HG03558 (cell line): Measurements from ENCODE around the gene LCT.

Experiments
- ATAC-seq: cut with Tn5 transposase; IDR thresholded peaks from one replicate; pipeline ENCODE4 v1.9.1; 2021; ENCODE audit warnings: moderate number of reproducible peaks; ENCODE audit not compliant: unreplicated experiment; ENCODE audit errors: extremely low read depth

The LCT gene

DNA sequence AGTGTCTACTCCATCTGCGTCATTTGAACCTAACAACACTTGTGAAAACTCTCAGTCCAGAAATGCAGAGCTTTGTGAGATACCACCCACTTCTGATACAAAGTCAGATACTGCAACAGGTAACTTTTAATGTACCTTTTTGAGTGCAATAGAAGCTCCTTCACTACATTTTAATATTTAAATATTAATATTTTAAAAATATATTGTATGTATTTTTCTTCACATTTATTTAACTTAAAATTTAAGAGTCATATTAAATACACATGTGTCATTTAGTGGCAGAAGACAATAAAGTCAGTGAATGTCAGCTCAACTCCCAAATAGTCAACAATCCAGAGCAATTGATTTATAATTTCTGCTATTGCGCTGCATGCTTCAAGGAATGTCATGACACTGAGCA is 81.4 kb downstream of the LCT start:
- ATAC-seq = no peak

DNA sequence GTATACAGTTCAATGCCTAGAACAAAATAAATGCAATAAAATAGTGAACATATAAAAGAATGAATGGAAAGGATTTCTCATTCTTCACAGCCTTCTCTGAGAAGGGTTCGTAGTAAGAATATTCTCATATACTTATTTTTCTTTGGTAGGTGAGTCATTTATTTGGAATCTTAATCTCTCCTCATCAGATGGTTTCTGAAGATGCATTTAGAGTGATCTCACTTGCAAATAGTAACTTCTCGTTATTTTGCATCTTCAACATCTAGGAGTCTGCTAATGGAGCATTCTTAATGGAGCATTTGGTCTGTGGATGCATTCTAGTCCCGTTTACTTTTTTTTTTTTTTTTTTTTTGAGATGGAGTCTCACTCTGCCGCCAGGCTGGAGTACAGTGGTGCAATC is 91.4 kb downstream of the LCT start:
- ATAC-seq = no peak

DNA sequence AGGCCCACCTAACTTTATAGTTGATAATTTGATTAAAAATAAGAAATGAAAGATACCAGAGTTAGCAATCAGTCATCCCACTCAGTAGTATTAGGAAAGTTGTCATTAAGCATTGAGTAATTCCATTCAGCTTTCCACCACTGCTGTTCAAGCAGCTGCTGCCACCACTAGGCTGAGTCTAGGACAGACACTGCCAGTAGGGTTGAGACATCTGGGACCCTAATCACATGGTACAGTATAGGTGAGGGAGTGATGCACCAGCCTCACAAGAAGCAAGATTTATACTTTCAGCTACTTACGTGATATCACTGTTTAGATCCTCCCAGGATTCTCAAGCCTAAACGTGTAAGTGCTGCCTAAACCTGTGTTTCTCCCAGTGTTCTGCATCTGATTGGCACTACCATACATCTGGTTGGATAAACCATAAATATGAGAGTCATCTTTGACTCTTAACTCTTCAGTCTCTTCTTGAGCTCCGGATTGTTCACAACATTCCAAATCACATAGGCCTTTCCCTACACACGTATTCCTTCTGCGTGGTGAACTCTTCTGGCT is 92.1 kb downstream of the LCT start:
- no peak for ATAC-seq

DNA sequence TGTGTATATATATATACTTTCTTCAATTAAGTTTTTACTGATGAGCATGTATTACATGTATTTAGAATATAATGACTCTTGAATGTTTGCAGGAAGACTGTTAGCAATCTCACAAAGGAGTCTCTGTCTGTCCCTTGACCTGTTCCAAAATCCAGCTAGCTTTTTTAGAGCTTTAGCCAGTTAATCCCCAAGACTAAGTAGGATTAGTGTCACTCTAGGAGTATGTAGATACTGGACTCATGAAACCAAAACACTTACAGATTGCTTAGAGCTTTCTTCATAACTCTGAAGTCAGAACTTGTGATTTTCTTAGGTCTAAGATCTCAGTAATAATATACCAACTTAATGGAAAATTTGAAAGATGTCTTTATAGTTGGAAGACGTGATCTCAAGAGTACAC is 93.1 kb downstream of the LCT start:
- ATAC-seq = no peak

DNA sequence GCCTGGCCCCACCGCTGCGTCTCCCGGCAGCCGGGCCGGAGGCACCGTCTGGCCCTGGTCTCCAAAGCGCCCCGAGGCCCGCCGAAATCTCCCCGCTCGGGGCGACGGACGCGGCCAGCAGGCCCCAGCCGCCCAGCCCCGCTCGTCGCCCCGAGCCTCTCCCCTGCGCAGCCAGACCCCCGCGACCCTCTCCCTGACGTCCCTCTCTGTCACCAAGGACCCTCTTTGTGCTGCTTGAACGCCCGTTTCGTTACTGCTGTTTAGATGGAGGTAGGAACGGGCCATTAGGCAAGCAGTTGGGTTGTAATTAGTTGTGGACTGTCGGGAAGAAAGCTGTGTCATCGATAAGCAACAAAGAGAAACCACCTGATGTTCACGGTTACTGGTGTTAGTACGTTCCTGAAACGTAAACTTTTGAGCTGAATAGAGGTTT is 94.6 kb downstream of the LCT start:
- peak; percentile 1 for ATAC-seq

DNA sequence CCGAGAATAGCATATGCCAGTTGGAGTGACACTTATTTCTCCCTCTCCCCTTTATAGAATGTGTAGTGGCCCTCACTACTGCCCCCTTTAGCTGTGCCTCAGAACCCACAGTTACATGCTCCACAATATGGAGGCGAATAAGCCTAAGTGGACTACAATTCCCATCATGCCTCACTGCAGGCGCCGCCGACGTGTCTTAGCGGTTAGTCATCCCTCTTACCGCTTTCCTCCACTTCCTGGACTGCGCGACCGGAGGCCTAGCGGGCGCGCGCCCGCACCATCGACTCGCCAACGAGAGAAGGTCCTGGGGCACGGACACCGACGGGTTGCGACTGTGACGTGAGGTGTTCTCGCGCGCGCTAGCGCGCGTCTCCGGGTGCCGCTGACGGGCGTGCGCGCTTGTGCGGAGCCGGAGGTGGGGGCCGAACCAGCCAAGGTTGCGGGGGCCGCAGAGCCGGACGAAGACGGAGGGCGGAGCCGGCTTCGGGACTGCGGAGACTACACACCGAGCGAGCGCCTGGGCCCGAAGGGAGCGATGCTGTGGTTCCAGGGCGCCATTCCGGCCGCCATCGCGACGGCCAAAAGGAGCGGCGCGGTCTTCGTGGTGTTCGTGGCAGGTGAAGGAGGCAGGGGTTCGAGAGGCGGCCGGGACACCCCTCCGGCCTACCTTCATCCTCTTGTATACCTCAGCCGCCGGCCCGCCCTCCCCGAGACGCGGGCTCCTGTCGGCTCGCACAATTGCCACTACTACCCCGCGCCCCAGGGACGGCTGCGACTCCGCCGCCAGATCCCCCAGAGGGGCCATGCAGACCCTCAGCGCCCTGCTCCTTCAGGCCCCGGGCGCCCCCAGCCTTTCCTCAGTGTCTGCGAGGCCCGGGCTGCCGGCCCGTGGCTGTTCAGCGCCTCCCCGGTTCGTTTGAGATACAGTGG is 95.3 kb downstream of the LCT start, which contains the start of gene UBXN4:
UBXN4 (plus strand) TSS at position 461 of the 930 bp plus-strand sequence; CDS start at position 536, 75 bp downstream.
- ATAC-seq = peak; percentile 81

DNA sequence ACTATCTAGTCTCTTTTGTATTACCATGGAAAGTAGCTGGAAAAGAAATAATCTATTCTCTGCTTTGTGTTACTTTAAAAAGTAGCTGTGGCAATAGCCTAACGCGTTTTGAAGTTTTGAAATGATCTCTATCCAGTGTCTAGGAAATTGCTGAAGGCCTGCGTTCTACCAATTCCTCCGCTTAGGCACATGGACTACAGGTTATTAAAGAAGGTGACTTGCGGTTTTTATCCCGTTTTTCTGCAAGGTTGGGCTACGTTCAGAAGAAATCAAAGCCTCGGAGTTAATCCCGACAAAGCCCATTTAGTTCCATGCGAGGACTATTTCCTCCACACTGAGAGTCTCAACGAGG is 96.0 kb downstream of the LCT start:
- ATAC-seq = no peak

DNA sequence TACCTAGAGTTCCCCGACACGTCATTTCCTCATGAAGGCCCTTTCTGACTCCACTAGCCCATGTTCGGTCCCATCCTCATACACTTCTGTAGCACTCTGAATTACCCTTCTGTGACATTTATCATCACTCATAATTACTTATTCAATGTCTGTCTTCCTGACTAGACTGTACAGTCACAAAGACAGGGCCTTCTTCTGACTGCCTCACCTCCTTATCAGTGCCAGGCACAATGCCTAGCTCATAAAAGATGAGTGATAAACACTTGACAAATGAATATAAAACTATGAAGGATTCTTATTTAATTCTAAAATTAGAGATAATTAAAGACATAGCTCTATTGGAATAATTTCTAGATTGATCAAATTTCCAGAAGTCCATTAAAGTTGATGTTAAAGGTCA is 96.8 kb downstream of the LCT start:
- ATAC-seq = no peak
